GM12878 (cell line): ENCODE data around the gene ERC2. TPM values are rescaled to one million over a fixed set of nuclear protein-coding genes. Genes with fewer than 3 reads are reported as not detected.

Experiments
- CEBPB ChIP-seq, 2 experiments: fragments of 150-350 bp in 1 of 2; IDR thresholded peaks; 2 replicates each; pipeline ENCODE4 v1.6.1; 2012 to 2014; ENCODE audit warnings: low read depth in 2 of 2, low read length in 2 of 2, borderline replicate concordance in 1 of 2, inconsistent platforms in 1 of 2
- EED ChIP-seq: sonication (generic); IDR thresholded peaks from 2 replicates; pipeline ENCODE4 v1.6.1; 2016; ENCODE audit warnings: antibody characterized with exemption, low read depth
- FOXK2 ChIP-seq: fragments of 450-650 bp; IDR thresholded peaks from 2 replicates; pipeline ENCODE4 v1.6.1; 2017; ENCODE audit warnings: mild to moderate bottlenecking, moderate library complexity
- JUNB ChIP-seq: IDR thresholded peaks from 2 replicates; pipeline ENCODE4 v1.6.1; 2016; ENCODE audit warnings: antibody characterized with exemption, mild to moderate bottlenecking
- LARP7 ChIP-seq: fragments of 450-650 bp; IDR thresholded peaks from 2 replicates; pipeline ENCODE4 v1.6.1; 2017; ENCODE audit warnings: mild to moderate bottlenecking
- MEF2A ChIP-seq: IDR thresholded peaks from 2 replicates; pipeline ENCODE4 v1.6.1; 2011; ENCODE audit warnings: low read depth, mild to moderate bottlenecking, low read length, moderate library complexity; ENCODE audit not compliant: insufficient read depth
- MTA2 ChIP-seq: fragments of 450-650 bp; IDR thresholded peaks from 2 replicates; pipeline ENCODE4 v1.6.1; 2016; ENCODE audit warnings: low read depth, mild to moderate bottlenecking, moderate library complexity
- NKRF ChIP-seq: fragments of 450-650 bp; conservative IDR thresholded peaks from 2 replicates; pipeline ENCODE4 v1.6.1; 2017; ENCODE audit warnings: mild to moderate bottlenecking, moderate library complexity
- NRF1 ChIP-seq: conservative IDR thresholded peaks from 2 replicates; pipeline ENCODE4 v1.6.1; 2011; ENCODE audit warnings: mild to moderate bottlenecking, low read depth, low read length, improper control_type of control experiment
- PAX5 ChIP-seq: IDR thresholded peaks from 2 replicates; pipeline ENCODE4 v1.6.1; 2011; ENCODE audit warnings: low read depth, low read length, borderline replicate concordance
- POU2F2 ChIP-seq: IDR thresholded peaks from 3 replicates; pipeline ENCODE4 v1.6.1; 2011; ENCODE audit warnings: low read depth, mild to moderate bottlenecking, low read length, borderline replicate concordance
- SMAD1 ChIP-seq: fragments of 450-650 bp; IDR thresholded peaks from 2 replicates; pipeline ENCODE4 v1.6.1; 2018; ENCODE audit warnings: mild to moderate bottlenecking, low read depth; ENCODE audit not compliant: partially characterized antibody
- SMARCA5 ChIP-seq: fragments of 450-650 bp; IDR thresholded peaks from 2 replicates; pipeline ENCODE4 v1.6.1; 2017; ENCODE audit warnings: mild to moderate bottlenecking
- SPI1 ChIP-seq: IDR thresholded peaks from 2 replicates; pipeline ENCODE4 v1.6.1; 2011; ENCODE audit warnings: low read depth, mild to moderate bottlenecking, low read length, moderate library complexity, borderline replicate concordance; ENCODE audit not compliant: insufficient read depth
- SREBF2 ChIP-seq: IDR thresholded peaks from 2 replicates; pipeline ENCODE4 v1.6.1; 2012; ENCODE audit warnings: mild to moderate bottlenecking, low read length
- SUPT20H ChIP-seq: IDR thresholded peaks from 2 replicates; pipeline ENCODE4 v1.6.1; 2011; ENCODE audit warnings: low read depth, mild to moderate bottlenecking, low read length, moderate library complexity, borderline replicate concordance; ENCODE audit not compliant: control insufficient read depth
- ZNF592 ChIP-seq: fragments of 450-650 bp; IDR thresholded peaks from 2 replicates; pipeline ENCODE4 v1.6.1; 2017; ENCODE audit warnings: mild to moderate bottlenecking, moderate library complexity
- ZSCAN29 ChIP-seq: fragments of 450-650 bp; IDR thresholded peaks from 2 replicates; pipeline ENCODE4 v1.6.1; 2017; ENCODE audit warnings: mild to moderate bottlenecking, moderate library complexity
- ZZZ3 ChIP-seq: IDR thresholded peaks from 2 replicates; pipeline ENCODE4 v1.6.1; 2011; ENCODE audit warnings: low read depth; ENCODE audit not compliant: control insufficient read depth, insufficient read length
- polyA plus RNA-seq, 11 experiments: library from polyadenylated mRNA; depleted of rRNA in 4 of 11; unstranded in 6 of 11; stranded (reverse) in 5 of 11; fragments of >200 nt; fragmentation: Nextera tagmentation in 4 of 11; fragmentation: Illumina TruSeq in 1 of 11; extraction: Ambion mirVana in 4 of 11; extraction: Trizol in 1 of 11; gene quantifications; 1 replicate in 1 of 11; 2 replicates in 10 of 11; pipeline versions ENCODE4 v1.2.1 to v1.2.3, GENCODE V29; 2011 to 2016; ENCODE audit warnings: inconsistent platforms in 2 of 11, missing spikeins in 2 of 11, low read depth in 1 of 11
- total RNA-seq, 4 experiments: library from RNA; depleted of rRNA in 3 of 4; stranded (reverse); fragments of >200 nt in 3 of 4; fragmentation: Illumina TruSeq in 1 of 4; extraction: Trizol in 1 of 4; gene quantifications; 2 replicates each; pipeline versions ENCODE4 v1.2.1 to v1.2.3, GENCODE V29; 2013 to 2021
- TF ChIP-seq, protein P1 (sequence below): fragments of 450-650 bp; IDR thresholded peaks from 2 replicates; pipeline ENCODE4 v1.6.1; 2016; ENCODE audit warnings: mild to moderate bottlenecking
- TF ChIP-seq, protein P2 (sequence below): fragments of 450-650 bp; IDR thresholded peaks from 2 replicates; pipeline ENCODE4 v1.6.1; 2017; ENCODE audit warnings: mild to moderate bottlenecking, low read depth, inconsistent platforms; ENCODE audit not compliant: poor library complexity, severe bottlenecking

The ERC2 gene
- total and polyA plus RNA-seq, 10 of the 15 experiments (the other 5 are each of a cell fraction or from before 2014, with no cell fraction given) = 0.06 to 1.4 (median 0.12) TPM; not detected in 3

DNA sequence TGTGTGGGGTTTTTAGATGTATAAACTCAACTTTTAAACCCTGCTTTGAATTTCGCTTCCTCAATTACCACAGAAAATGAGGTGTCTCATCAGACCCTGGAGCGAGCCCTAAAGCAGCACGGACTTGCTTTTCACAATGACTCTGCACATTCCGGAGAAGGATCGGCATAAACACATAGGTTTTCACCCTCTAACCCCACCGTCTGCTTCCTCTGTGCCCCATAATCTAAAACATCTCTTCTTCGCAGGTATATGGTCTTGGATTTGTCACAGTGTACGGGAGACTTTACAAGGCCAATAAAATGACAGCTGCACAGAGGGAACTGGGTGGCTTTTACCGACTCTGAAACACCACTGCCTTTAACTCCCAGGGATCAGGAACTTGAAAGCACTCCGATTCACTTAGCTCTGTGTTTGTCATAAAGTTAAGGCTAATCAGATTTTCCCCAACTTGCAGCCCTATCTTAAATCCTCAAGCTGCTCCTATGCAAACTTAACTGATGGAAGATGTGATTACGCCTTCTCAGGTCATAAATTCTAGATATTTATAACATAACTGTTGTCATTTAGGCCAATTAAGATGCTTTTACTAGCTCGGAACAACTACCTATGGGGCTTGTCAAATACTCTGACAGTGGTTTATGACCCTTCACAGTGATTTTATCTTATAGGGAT is 847.8 kb downstream of the ERC2 start (continued):
- no peak for TF ChIP-seq NKRF
- TF ChIP-seq SPI1 = peak; percentile 79
- TF ChIP-seq ZSCAN29 = no peak
- peak; percentile 58; the same call in 1 of the 2 replicates for TF ChIP-seq MTA2
- no peak for TF ChIP-seq NRF1
- peak; percentile 12; the same call in 1 of the 2 replicates for TF ChIP-seq PAX5
- no peak for TF ChIP-seq FOXK2
- TF ChIP-seq, protein P1, sequence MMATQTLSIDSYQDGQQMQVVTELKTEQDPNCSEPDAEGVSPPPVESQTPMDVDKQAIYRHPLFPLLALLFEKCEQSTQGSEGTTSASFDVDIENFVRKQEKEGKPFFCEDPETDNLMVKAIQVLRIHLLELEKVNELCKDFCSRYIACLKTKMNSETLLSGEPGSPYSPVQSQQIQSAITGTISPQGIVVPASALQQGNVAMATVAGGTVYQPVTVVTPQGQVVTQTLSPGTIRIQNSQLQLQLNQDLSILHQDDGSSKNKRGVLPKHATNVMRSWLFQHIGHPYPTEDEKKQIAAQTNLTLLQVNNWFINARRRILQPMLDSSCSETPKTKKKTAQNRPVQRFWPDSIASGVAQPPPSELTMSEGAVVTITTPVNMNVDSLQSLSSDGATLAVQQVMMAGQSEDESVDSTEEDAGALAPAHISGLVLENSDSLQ = no peak
- 0 out of 3 replicates have a peak, but pooled peaks have one; percentile 18 for TF ChIP-seq POU2F2
- no peak for TF ChIP-seq SMARCA5
- TF ChIP-seq JUNB = peak; percentile 61
- no peak for TF ChIP-seq CEBPB (IDR thresholded peaks at IDR 0.05; ENCODE audit: borderline replicate concordance in 1 of 2, low read depth in 2 of 2, low read length in 2 of 2)
- no peak for TF ChIP-seq ZNF592
- no peak for TF ChIP-seq LARP7
- TF ChIP-seq MEF2A = no peak
- TF ChIP-seq, protein P2, sequence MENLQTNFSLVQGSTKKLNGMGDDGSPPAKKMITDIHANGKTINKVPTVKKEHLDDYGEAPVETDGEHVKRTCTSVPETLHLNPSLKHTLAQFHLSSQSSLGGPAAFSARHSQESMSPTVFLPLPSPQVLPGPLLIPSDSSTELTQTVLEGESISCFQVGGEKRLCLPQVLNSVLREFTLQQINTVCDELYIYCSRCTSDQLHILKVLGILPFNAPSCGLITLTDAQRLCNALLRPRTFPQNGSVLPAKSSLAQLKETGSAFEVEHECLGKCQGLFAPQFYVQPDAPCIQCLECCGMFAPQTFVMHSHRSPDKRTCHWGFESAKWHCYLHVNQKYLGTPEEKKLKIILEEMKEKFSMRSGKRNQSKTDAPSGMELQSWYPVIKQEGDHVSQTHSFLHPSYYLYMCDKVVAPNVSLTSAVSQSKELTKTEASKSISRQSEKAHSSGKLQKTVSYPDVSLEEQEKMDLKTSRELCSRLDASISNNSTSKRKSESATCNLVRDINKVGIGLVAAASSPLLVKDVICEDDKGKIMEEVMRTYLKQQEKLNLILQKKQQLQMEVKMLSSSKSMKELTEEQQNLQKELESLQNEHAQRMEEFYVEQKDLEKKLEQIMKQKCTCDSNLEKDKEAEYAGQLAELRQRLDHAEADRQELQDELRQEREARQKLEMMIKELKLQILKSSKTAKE = peak; percentile 37
- TF ChIP-seq ZZZ3 = no peak
- TF ChIP-seq SMAD1 = no peak
- no peak for TF ChIP-seq SUPT20H
- TF ChIP-seq SREBF2 = no peak
- peak; percentile 61; the same call in 1 of the 2 replicates for TF ChIP-seq EED
